Measurements from ENCODE around the gene RIOK3. TPM values are rescaled to one million over a fixed set of nuclear protein-coding genes. Genes with fewer than 3 reads are reported as not detected.

The RIOK3 gene
- total RNA-seq, 1 experiment from 2014 or later, result 41.4 TPM

DNA sequence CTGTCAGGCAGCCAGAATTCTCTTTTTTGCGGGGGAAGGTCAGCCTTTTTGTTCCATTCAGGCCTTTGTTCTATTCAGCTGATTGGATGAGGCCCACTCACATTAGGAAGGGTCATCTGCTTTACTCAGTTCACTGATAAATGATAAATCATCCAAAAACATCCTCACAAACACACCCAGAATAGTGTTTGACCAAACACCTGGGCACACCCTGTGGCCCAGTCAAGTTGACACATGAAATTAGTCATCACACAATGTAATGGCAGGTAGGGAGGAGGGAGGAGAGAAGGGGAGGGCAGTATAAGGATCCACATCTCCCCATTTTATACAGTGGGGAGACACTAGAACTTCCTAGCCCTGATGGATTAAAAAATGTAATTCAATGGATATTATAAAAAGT is 41.9 kb downstream of the RIOK3 start:
- CTCF ChIA-PET, result no interaction called here
- no peaks in the 10 kb centered on the region for H3K36me3 ChIP-seq (ENCODE audit: low read depth, low read length)
- no peaks in the 10 kb centered on the region for H3F3A ChIP-seq (ENCODE audit: low read length, unreplicated experiment)
- H3K9ac ChIP-seq (ENCODE audit: low read length), result no peak overlapping the region
- intact Hi-C loops (cut with micrococcal nuclease), result no loop called here
- H4K20me1 ChIP-seq (ENCODE audit: low read length), result no peaks in the 10 kb centered on the region
- TF ChIP-seq, protein P1, sequence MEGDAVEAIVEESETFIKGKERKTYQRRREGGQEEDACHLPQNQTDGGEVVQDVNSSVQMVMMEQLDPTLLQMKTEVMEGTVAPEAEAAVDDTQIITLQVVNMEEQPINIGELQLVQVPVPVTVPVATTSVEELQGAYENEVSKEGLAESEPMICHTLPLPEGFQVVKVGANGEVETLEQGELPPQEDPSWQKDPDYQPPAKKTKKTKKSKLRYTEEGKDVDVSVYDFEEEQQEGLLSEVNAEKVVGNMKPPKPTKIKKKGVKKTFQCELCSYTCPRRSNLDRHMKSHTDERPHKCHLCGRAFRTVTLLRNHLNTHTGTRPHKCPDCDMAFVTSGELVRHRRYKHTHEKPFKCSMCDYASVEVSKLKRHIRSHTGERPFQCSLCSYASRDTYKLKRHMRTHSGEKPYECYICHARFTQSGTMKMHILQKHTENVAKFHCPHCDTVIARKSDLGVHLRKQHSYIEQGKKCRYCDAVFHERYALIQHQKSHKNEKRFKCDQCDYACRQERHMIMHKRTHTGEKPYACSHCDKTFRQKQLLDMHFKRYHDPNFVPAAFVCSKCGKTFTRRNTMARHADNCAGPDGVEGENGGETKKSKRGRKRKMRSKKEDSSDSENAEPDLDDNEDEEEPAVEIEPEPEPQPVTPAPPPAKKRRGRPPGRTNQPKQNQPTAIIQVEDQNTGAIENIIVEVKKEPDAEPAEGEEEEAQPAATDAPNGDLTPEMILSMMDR (conservative IDR thresholded peaks at IDR 0.05; ENCODE audit: low read depth, low read length), result no peak
- TF ChIP-seq EZH2phosphoT487 (IDR thresholded peaks at IDR 0.05; ENCODE audit: borderline replicate concordance, low read length), result no peak
- no peak for TF ChIP-seq EZH2 (IDR thresholded peaks at IDR 0.05; ENCODE audit: low read length, unreplicated experiment)
- H3K79me2 ChIP-seq (ENCODE audit: low read length), result no peaks in the 10 kb centered on the region
- POLR2A ChIA-PET (ENCODE audit: unreplicated experiment), result no interaction called here
- H3K9me3 ChIP-seq (ENCODE audit: low read length), result no peaks in the 10 kb centered on the region
- no TSS peak for BruUV-seq (replicated peaks)
- H3K27me3 ChIP-seq (ENCODE audit: low read length), result no peaks in the 10 kb centered on the region
- H2AFZ ChIP-seq (ENCODE audit: low read length), result no peak overlapping the region
- peak overlapping the region; percentile 66 for H3K27ac ChIP-seq (ENCODE audit: low read length)
- H3K4me2 ChIP-seq (ENCODE audit: low read length), result peak overlapping the region; percentile 60
- H3K4me3 ChIP-seq (ENCODE audit: low read length), result peak overlapping the region; percentile 19; the same call in 1 of the 2 replicates
- ATAC-seq (peak; percentile 80), DNase-seq (peak; percentile 84)
- peaks cover 17% of the 10 kb centered on the region for H3K4me1 ChIP-seq (ENCODE audit: insufficient read depth, low read length)
- H3K9me2 ChIP-seq (replicated peaks; ENCODE audit: low read length), result no peaks in the 10 kb centered on the region

DNA sequence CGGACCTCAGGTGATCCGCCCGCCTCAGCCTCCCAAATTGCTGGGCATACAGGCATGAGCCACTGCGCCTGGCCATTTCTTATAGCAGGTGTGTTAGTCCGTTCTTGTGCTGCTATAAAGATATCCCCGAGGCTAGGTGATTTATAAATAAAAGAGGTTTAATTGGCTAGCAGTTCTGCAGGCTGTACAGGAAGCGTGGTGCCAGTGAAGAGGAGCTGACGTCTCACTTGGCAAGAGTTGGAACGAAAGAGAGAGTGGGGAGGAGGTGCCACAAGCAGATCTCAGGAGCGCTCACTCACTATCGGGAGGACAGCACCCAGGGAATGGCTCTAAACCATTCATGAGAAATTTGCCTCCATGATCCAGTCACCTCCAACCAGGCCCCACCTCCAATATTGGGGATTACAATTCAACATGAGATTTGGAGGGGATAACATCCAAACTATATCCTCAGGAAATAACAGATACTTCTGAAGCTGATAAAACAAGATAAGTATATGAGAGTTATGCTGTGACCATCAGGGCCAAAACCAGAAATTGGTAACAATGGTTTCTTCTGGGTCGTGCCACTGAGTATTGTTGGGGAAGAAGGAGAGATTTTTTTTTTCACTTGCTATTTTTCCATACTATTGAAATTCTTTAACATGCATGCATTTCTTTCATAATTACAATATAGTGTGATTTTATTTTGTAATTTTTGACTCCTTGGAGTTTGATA is 42.8 kb downstream of the RIOK3 start:
- no peaks in the 10 kb centered on the region for H3F3A ChIP-seq (ENCODE audit: low read length, unreplicated experiment)
- H3K4me1 ChIP-seq (ENCODE audit: insufficient read depth, low read length), result peaks cover 17% of the 10 kb centered on the region
- H4K20me1 ChIP-seq (ENCODE audit: low read length), result no peaks in the 10 kb centered on the region
- H3K4me3 ChIP-seq (ENCODE audit: low read length), result peak overlapping the region; percentile 19; the same call in 1 of the 2 replicates
- no peak overlapping the region for H3K9ac ChIP-seq (ENCODE audit: low read length)
- no peaks in the 10 kb centered on the region for H3K27me3 ChIP-seq (ENCODE audit: low read length)
- DNase-seq (peak; percentile 74), ATAC-seq (peak; percentile 54)
- ChIA-PET POLR2A (ENCODE audit: unreplicated experiment) (interaction anchor here (0.6 kb wide), 1 partner anchor 165 kb away, joined by 3 read pairs; no protein-coding TSS in a partner anchor), CTCF (interaction anchor here (0.7 kb wide), 2 partner anchors 27 to 547 kb away, joined by 3 read pairs; no protein-coding TSS in a partner anchor)
- H3K9me2 ChIP-seq (replicated peaks; ENCODE audit: low read length), result no peaks in the 10 kb centered on the region
- TF ChIP-seq EZH2phosphoT487 (IDR thresholded peaks at IDR 0.05; ENCODE audit: borderline replicate concordance, low read length), result no peak
- TF ChIP-seq EZH2 (IDR thresholded peaks at IDR 0.05; ENCODE audit: low read length, unreplicated experiment), result no peak
- H2AFZ ChIP-seq (ENCODE audit: low read length), result peak overlapping the region; percentile 60
- no peaks in the 10 kb centered on the region for H3K9me3 ChIP-seq (ENCODE audit: low read length)
- peak overlapping the region; percentile 60 for H3K4me2 ChIP-seq (ENCODE audit: low read length)
- H3K79me2 ChIP-seq (ENCODE audit: low read length), result no peaks in the 10 kb centered on the region
- no peaks in the 10 kb centered on the region for H3K36me3 ChIP-seq (ENCODE audit: low read depth, low read length)
- TSS peak; percentile 78 for BruUV-seq (replicated peaks)
- intact Hi-C loops (cut with micrococcal nuclease), result no loop called here
- peak overlapping the region; percentile 66 for H3K27ac ChIP-seq (ENCODE audit: low read length)

DNA sequence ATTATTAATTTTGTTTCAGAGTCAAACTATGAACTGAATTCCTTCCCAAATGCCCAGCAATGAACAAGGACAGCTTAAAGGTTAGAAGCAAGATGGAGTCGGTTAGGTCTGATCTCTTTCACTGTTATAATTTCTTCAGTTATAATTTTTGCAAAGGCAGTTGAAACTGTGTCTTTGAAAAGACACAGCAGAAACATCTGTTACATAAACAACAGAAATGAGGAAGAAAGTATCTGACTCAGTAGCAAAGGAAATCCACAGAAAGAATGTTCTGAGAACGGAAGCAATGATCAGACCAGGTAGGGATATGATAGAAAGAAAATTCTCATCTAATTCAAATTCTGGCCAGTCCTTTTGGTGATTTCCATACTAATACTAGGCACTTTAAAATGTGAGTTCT is 45.0 kb downstream of the RIOK3 start:
- Histone ChIP-seq H3K27me3 (ENCODE audit: low read length) (no peaks in the 10 kb centered on the region), H3F3A (ENCODE audit: low read length, unreplicated experiment) (no peaks in the 10 kb centered on the region), H3K27ac (ENCODE audit: low read length) (no peak overlapping the region), H3K4me3 (ENCODE audit: low read length) (no peak overlapping the region), H4K20me1 (ENCODE audit: low read length) (no peaks in the 10 kb centered on the region), H3K4me1 (ENCODE audit: insufficient read depth, low read length) (peaks cover 26% of the 10 kb centered on the region), H3K4me2 (ENCODE audit: low read length) (no peak overlapping the region), H3K9me2 (replicated peaks; ENCODE audit: low read length) (no peaks in the 10 kb centered on the region), H3K36me3 (ENCODE audit: low read depth, low read length) (no peaks in the 10 kb centered on the region), H3K9ac (ENCODE audit: low read length) (no peak overlapping the region), H2AFZ (ENCODE audit: low read length) (no peak overlapping the region), H3K79me2 (ENCODE audit: low read length) (no peaks in the 10 kb centered on the region), H3K9me3 (ENCODE audit: low read length) (no peaks in the 10 kb centered on the region)
- ChIA-PET POLR2A (ENCODE audit: unreplicated experiment) (no interaction called here), CTCF (interaction anchor here (0.5 to 0.8 kb wide), 5 partner anchors 10 to 205 kb away, joined by 3 to 11 read pairs (median 4); no protein-coding TSS in a partner anchor)
- BruUV-seq (replicated peaks), result no TSS peak
- no peak for DNase-seq
- TF ChIP-seq, protein P1 (conservative IDR thresholded peaks at IDR 0.05; ENCODE audit: low read depth, low read length), result no peak
- TF ChIP-seq EZH2 (IDR thresholded peaks at IDR 0.05; ENCODE audit: low read length, unreplicated experiment) (no peak), EZH2phosphoT487 (IDR thresholded peaks at IDR 0.05; ENCODE audit: borderline replicate concordance, low read length) (no peak)
- no peak for ATAC-seq
- intact Hi-C loops (cut with micrococcal nuclease), result no loop called here
